Stimulated activated CD4-positive, alpha-beta T cell treated with anti-CD3 and anti-CD28 coated beads, Interleukin-15, amount 100 ng/mL, for 48 hours (primary cell): ENCODE measurements around the gene LDB2.

Experiments
- DNase-seq, 2 donors: peaks; one replicate each; pipeline ENCODE4 v3.0.0-alpha.2; 2020; ENCODE audit warnings: low read depth in 2 of 2

The LDB2 gene

GRCh38 chr4:16884673-16885460 lies 13.6 kb downstream of the LDB2 start:
- no peak for DNase-seq

- DNase-seq = no peak
Measured at GRCh38 chr4:16883806-16884205, 14.6 kb downstream of the LDB2 start.

DNA sequence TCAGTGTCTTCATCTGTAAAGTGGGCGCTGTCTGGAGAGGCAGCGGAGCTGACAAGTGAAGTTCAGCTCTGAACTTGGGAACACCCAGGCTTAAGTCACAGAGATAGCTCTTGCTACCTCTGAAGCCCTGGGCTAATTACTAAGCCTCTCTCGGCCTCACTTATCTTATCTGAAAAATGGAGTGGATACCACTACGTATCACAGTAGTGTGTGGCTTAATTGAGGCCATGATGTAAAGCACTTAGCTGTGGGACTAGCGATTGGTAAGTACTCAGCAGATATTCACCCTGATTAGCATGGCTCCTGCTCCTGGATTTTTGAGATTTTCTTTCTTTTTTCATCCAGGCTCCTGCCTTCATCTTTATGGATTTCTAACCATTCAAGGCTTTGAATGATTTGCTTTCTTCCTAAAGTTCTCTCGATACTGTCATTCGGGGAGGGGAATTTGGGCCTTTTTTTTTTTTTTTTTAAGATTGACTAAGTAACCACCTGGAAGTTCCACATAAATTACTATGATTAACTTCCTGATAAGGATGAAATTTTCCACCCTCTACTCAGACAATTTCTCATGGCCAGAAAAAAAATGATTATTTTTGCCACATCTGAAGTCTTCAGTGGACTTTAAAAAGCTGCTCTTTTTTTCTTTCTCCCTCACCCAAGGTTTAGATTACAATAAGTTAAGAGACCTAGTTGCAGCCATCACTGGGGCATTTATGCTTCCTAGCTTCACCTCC lies 17.1 kb downstream of the LDB2 start:
- no peak for DNase-seq

GRCh38 chr4:16875487-16875886 lies 23.0 kb downstream of the LDB2 start:
- DNase-seq = no peak

DNA sequence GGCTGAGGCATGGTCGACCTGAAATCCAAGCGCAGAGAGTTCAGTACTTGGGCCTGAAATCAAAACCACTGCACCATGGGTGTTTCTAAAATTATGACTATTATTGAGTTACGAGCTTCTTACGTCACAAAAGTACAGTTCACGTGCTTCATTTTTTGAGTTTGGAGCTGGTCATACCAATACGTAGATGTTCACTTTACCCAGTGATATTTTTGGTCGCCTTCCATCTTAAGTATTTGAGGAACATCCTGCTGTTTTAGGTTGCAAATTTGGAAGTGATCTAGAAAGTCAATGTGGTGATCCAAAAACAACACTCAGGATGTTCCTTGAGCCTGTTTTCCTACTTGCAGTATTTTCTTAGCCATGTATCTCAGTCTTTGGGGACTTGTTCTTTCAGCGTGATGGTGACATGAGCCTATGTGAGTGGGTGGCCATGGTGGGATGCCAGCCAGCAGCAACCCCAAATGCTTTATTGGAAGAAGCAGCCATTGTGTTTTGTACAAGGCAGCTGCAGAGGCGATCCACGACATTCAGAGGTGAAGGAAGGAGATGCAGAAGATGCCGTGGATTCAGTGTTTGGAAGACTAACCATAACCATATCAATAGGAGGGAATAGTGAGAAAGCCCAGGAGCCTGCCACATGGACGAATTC lies 28.7 kb downstream of the LDB2 start:
- no peak for DNase-seq

- no peak for DNase-seq
Measured at GRCh38 chr4:16868674-16869073, 29.8 kb downstream of the LDB2 start.

DNA sequence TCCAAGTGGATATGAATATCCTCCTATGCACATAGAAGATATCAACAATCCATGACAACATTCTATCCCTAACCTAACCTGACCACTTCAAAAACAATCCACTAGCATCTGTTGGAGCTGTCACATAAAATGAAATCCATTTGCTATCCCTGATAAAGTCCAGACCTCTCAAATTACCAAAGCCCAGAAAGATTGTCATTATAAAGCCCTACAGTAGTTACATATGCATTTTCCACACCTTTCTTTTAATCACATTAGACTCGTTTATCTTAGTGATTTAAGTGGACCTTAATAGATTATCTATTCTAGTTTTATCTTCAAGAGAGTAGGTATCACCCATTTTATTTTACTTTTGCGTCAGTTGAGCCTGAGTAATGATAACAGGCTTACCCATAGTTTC lies 30.6 kb downstream of the LDB2 start:
- no peak for DNase-seq

DNA sequence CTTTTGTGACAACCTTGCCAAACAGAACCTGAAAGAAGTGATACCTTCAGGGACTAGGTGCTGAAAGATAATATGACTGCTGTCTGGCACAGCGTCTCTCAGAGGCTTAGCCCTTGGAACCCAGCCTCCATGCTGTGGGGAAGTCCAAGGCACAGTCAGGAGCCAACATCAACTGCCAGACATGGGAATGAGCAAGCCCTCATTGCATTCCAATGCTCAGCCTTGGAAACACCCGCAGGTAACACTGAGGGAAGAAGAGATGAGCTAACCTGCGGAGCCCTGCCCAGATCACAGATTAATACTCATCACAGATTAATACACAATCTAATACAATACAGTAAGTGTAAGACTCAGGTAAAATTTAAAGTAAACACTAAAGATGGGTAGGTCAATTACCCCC lies 31.5 kb downstream of the LDB2 start:
- no peak for DNase-seq

DNA sequence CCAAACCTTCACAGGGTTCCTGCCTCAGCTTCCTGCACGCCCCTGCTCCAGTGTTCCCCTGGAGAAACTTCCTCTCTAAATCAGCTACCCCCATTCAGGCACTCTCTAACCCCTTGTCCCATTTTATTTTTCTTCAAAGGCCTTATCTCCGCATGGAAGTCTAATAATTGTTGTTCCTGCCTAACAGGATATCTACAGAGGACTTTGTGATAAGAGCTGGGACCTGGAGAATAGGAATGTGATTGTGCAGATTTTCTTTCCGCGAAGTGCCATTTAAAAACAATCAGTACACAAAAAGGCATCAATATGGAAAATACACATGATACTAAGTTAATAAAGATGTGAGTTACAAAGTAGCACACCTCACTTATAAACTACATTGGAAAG lies 32.6 kb downstream of the LDB2 start:
- no peak for DNase-seq

DNA sequence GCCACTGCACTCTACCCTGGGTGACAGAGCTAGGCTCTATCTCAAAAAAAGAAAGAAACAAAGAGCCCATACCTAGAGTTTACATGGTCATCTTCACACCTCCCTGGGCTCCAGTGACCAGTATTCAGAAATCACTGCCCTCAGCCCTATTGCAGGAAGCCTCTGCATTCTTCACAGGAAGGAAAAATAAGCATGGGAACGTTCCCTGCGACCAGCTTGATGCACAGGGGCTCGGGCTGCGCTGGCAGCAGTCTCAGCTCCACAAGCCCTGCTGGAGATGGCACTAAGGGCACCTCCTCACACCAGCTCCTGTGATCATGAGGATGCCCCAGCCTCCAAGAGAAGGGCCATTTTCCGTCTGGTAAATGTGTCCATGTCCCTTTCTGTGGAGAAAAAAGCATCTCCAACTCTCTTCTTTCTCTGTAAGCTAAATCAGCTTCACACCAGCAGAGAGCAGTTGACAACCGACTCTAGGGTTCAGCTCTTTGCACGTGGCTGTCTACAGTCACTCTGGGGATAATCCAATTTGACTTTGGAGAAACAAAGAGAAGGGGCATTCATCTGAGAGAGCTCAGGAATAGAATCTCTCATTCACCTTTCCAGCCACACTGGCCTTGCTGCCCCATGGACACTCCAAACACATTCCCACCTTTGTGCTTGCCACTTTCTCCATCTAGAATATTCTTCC lies 33.1 kb downstream of the LDB2 start:
- no peak for DNase-seq

GRCh38 chr4:16864199-16864598 lies 34.2 kb downstream of the LDB2 start:
- no peak for DNase-seq

DNA sequence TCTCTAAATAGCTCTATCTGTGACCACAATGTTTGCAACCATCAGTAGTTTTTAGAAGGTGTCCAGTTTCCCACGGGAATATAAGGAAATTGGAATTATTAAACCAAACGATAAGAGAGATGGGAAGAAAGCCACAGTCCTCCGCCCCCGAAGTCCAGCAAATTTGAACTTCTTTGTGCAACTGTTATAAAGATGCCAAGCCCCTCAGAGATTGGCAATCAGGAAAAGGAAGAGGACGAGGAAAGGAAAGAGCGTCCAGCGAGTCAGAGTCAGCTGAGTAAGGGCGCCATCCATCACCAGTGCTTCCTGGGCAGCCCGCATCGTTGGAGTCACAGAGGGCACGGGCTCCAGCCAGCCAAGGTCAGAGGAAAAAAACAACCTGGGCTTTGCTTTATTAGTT lies 35.7 kb downstream of the LDB2 start:
- no peak for DNase-seq

DNA sequence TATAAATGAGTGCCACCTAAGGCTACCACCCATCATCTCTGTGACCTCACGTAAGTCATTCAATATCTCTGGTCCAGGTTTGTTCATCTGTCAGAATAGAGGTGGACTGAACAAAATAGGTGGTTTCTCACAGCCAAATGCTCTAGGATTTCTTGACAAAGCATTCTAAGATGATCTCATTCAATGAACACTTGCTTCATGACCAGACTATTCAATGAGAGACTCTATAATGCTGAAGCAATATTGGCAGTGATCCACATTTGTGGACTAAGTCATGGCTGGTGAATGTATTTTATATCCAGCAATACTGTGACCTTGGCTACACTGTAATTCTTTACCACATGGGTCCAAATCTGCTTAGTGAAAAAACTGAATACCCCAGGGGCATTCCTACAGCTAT lies 37.9 kb downstream of the LDB2 start:
- DNase-seq = no peak

- no peak for DNase-seq
Measured at GRCh38 chr4:16859031-16859430, 39.4 kb downstream of the LDB2 start.

DNA sequence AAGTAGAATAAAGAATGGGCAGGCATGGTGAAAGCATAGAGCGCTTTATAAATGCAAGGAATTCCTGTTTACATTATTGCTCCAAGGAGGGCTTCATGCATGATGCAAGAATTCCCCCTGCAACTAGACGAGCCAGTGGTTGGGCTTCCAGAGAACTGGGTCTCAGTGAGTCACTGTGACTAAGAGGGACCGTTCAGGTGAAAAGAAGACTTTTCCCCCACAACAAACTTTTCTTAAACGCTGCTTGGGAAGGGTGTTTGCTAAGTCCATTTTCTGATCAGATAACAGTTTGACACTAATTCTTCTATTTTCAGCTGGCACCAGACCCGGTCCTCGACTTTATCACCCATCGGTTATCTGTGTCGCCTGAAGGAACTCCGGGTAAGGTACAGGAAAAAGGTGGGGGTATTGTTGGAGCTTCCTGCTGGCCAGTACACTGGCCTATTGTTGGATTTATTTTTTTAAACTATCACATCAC lies 40.1 kb downstream of the LDB2 start:
- DNase-seq = no peak

GRCh38 chr4:16857425-16857824 lies 41.0 kb downstream of the LDB2 start:
- DNase-seq = no peak

DNA sequence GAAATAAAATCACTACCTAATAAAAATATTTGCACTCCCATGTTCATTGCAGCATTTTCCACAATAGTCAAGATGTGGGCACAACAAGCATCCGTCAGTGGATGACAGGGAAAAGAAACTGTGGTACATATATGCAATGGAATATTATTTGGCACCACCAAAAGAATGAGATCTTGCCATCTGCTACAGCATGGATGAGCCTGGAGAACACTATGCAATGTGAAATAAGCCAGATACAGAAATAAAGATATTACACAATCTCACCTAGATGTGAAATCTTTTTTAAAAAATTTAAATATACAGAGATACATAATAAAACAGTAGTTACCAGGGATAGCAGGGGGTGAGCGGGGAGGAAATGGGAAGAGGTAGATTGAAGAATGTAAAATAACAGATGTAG lies 44.8 kb downstream of the LDB2 start:
- DNase-seq = no peak

DNA sequence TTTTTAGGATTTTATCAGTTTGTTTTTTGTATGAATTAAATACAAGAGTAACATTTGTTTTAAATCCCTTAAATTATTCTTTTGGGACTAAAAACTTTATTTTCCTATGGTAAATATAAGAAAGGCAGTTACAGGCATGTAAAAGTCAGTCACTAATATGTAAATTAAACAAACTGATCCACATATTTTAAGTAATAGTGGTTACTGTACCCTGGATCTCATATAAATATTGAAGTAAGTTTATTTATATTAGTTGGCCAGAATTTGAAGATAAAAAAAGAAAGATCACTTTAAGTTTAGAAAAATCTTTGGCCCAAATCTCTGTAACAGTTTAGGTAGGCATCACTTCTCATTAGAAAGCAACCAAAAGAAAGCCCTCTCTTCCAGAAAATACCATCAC lies 45.8 kb downstream of the LDB2 start:
- no peak for DNase-seq

- DNase-seq = no peak
Measured at GRCh38 chr4:16852228-16852627, 46.2 kb downstream of the LDB2 start.

DNA sequence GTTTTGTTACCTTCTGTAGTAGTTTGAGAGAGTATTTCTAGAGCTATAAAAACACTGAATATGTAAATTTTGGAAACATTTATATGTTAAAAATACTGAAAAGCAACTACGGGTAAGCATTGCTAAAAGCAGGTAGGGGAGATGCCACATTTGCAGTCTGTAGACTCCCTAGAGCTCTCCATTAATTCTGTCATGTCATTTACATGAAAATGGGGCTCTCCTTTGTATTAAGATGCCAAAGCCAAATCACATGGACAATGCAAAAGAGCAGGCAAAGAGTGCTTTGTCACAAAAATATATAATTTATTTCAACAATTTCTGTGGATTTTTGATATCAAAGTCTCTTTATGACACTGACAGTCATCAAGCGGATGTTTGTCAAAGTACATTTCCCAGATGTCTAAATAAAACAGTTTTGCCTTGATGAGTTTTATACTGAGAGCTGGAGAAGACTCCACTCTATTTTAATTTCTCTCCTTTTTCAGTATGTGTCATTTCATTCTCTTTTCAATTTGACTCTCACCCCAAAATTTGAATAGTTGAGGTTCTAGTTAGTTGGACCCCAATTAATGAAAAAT lies 51.8 kb downstream of the LDB2 start:
- DNase-seq = no peak

- DNase-seq = no peak
Measured at GRCh38 chr4:16844816-16845586, 53.4 kb downstream of the LDB2 start.
